Keratinocyte (primary cell): ENCODE measurements around the gene MALSU1.

Source experiments
- CTCF ChIP-seq, 3 experiments: IDR thresholded peaks in 1 of 3; conservative IDR thresholded peaks in 1 of 3; optimal IDR thresholded peaks in 1 of 3; 2 replicates in 2 of 3; 3 replicates in 1 of 3; pipeline versions ENCODE3 to v1.5.1; 2011; ENCODE audit warnings: low read length in 3 of 3, mild to moderate bottlenecking in 3 of 3, moderate library complexity in 2 of 3, control low read depth in 1 of 3, inconsistent platforms in 1 of 3; ENCODE audit not compliant: insufficient read depth in 2 of 3; ENCODE audit errors: extremely low read depth in 1 of 3
- EZH2 ChIP-seq: IDR thresholded peaks from one replicate; pipeline ENCODE4 v1.6.1; 2012; ENCODE audit warnings: inconsistent platforms, mild to moderate bottlenecking, low read length, moderate library complexity

DNA sequence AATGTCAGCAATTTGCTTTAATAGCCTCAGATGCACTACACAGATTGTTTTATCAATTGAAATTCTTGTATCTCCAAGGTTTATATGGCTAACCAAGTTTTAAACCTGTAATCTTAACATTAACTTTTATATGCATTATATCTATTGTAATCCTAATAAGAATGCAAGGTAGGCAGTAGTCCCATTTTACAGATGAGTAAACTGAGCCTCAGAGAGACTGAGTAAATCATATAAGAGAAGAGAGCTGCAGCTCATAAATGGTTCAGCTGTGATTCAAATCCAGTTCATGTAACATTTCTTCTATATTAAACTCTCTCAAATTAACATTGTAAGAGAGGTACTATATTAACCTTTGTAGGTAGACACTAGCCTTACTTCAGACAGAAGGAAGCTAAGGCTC is 44.0 kb downstream of the MALSU1 start:
- no peak for TF ChIP-seq CTCF (optimal IDR thresholded peaks at IDR 0.05 in 1 of 3, IDR thresholded peaks at IDR 0.05 in 1 of 3, conservative IDR thresholded peaks at IDR 0.05 in 1 of 3; ENCODE audit: extremely low read depth in 1 of 3, insufficient read depth in 2 of 3, low read length in 3 of 3)
- TF ChIP-seq EZH2 = no peak
